Neuronal stem cell (in vitro differentiated cells): ENCODE measurements around the gene PRPF19.

ENCODE experiments used
- DNase-seq: peaks from one replicate; pipeline ENCODE4 v3.0.0-alpha.2; 2013; ENCODE audit warnings: low spot score
- H2AFZ ChIP-seq: one replicate; pipeline ENCODE4 v1.6.1; 2013; ENCODE audit warnings: mild to moderate bottlenecking, low read length, inconsistent platforms
- H2AK5ac ChIP-seq: 2 replicates; pipeline ENCODE4 v1.6.1; 2013; ENCODE audit warnings: low read depth, mild to moderate bottlenecking, inconsistent platforms, low read length, moderate library complexity, mixed read lengths
- H2BK120ac ChIP-seq: 2 replicates; pipeline ENCODE4 v1.6.1; 2013; ENCODE audit warnings: low read depth, mild to moderate bottlenecking, inconsistent platforms, low read length, moderate library complexity, mixed read lengths
- H2BK12ac ChIP-seq: one replicate; pipeline ENCODE4 v1.6.1; 2013; ENCODE audit warnings: low read length, inconsistent platforms
- H2BK15ac ChIP-seq: 2 replicates; pipeline ENCODE4 v1.6.1; 2013; ENCODE audit warnings: mild to moderate bottlenecking, low read length, inconsistent platforms, mixed read lengths
- H2BK5ac ChIP-seq: one replicate; pipeline ENCODE4 v1.6.1; 2013; ENCODE audit warnings: inconsistent platforms, mild to moderate bottlenecking, low read length, moderate library complexity
- H3K14ac ChIP-seq: one replicate; pipeline ENCODE4 v1.6.1; 2013; ENCODE audit warnings: low read length, inconsistent platforms
- H3K18ac ChIP-seq: 2 replicates; pipeline ENCODE4 v1.6.1; 2013; ENCODE audit warnings: low read length, inconsistent platforms
- H3K23ac ChIP-seq: 2 replicates; pipeline ENCODE4 v1.6.1; 2013; ENCODE audit warnings: low read depth, mild to moderate bottlenecking, mixed read lengths, low read length, inconsistent platforms; ENCODE audit not compliant: poor library complexity
- H3K27ac ChIP-seq: replicated peaks from 3 replicates; pipeline ENCODE4 v1.5.1; 2013; ENCODE audit warnings: low read length, inconsistent platforms
- H3K27me3 ChIP-seq, 3 experiments: 2 replicates each; pipeline ENCODE4 v1.6.1; 2013; ENCODE audit warnings: low read length in 3 of 3, mild to moderate bottlenecking in 2 of 3, inconsistent platforms in 1 of 3, low read depth in 1 of 3, mixed read lengths in 1 of 3, moderate library complexity in 1 of 3; ENCODE audit not compliant: control insufficient read depth in 3 of 3, insufficient read depth in 3 of 3
- H3K36me3 ChIP-seq, 2 donors: replicated peaks in 1 of 2; 2 replicates each; pipeline ENCODE4 v1.6.1; 2013; ENCODE audit warnings: low read length in 2 of 2; ENCODE audit not compliant: control insufficient read depth in 2 of 2, insufficient read depth in 2 of 2
- H3K4ac ChIP-seq: 2 replicates; pipeline ENCODE4 v1.6.1; 2013; ENCODE audit warnings: inconsistent platforms, mild to moderate bottlenecking, low read length, moderate library complexity
- H3K4me1 ChIP-seq, 2 donors: 1 replicate in 1 of 2; 2 replicates in 1 of 2; pipeline ENCODE4 v1.6.1; 2013; ENCODE audit warnings: low read length in 2 of 2, low read depth in 1 of 2; ENCODE audit not compliant: control insufficient read depth in 2 of 2, insufficient read depth in 1 of 2
- H3K4me2 ChIP-seq: one replicate; pipeline ENCODE4 v1.6.1; 2013; ENCODE audit warnings: mild to moderate bottlenecking, low read length, inconsistent platforms; ENCODE audit not compliant: insufficient read depth, poor library complexity, severe bottlenecking
- H3K4me3 ChIP-seq, 2 donors: 2 replicates each; pipeline ENCODE4 v1.5.1; 2013; ENCODE audit warnings: low read length in 2 of 2, mild to moderate bottlenecking in 2 of 2, inconsistent platforms in 1 of 2, moderate library complexity in 1 of 2
- H3K79me1 ChIP-seq: one replicate; pipeline ENCODE4 v1.6.1; 2013; ENCODE audit warnings: low read depth, mild to moderate bottlenecking, inconsistent platforms, low read length, moderate library complexity
- H3K9ac ChIP-seq: one replicate; pipeline ENCODE4 v1.6.1; 2013; ENCODE audit warnings: mild to moderate bottlenecking, low read depth, low read length, inconsistent platforms; ENCODE audit not compliant: poor library complexity
- H3K9me3 ChIP-seq, 2 donors: replicated peaks in 1 of 2; 2 replicates each; pipeline versions ENCODE3 to v1.6.1; 2013; ENCODE audit warnings: low read length in 2 of 2, mild to moderate bottlenecking in 2 of 2, inconsistent platforms in 1 of 2, low read depth in 1 of 2, mixed read lengths in 1 of 2, moderate library complexity in 1 of 2; ENCODE audit not compliant: control insufficient read depth in 2 of 2, insufficient read depth in 1 of 2
- H4K8ac ChIP-seq: one replicate; pipeline ENCODE4 v1.6.1; 2013; ENCODE audit warnings: low read depth, mild to moderate bottlenecking, inconsistent platforms, low read length, moderate library complexity
- H4K91ac ChIP-seq: one replicate; pipeline ENCODE4 v1.6.1; 2013; ENCODE audit warnings: low read length, low read depth, mild to moderate bottlenecking, inconsistent platforms; ENCODE audit not compliant: poor library complexity
- WGBS, 2 donors: extraction: QIAGEN DNeasy Blood & Tissue Kit; methylation state at CpG; one replicate each; pipeline ENCODE4 v1.1.7; 2013; ENCODE audit warnings: missing lambda C conversion rate in 2 of 2, mixed read lengths in 1 of 2; ENCODE audit not compliant: insufficient read length in 2 of 2, insufficient replicate concordance in 1 of 2; ENCODE audit errors: extremely low coverage in 2 of 2; 5-methylcytosine and 5-hydroxymethylcytosine counted together

Gene PRPF19

GRCh38 chr11:60918251-60918938 lies 12.0 kb upstream of the PRPF19 start:
- Histone ChIP-seq H2BK15ac (no peak overlapping the region), H3K27ac (no peak overlapping the region), H2BK120ac (no peak overlapping the region), H3K9ac (no peak overlapping the region), H4K8ac (no peak overlapping the region), H3K23ac (no peak overlapping the region), H2AK5ac (no peak overlapping the region), H3K79me1 (peaks cover 9% of the 10 kb centered on the region), H2AFZ (no peak overlapping the region), H3K4ac (no peak overlapping the region), H4K91ac (no peak overlapping the region), H3K4me1 (peaks cover 8% of the 10 kb centered on the region in 2 donors), H3K4me2 (no peak overlapping the region), H3K14ac (no peak overlapping the region), H3K4me3 (no peak overlapping the region), H3K9me3 (no peaks in the 10 kb centered on the region), H3K27me3 (no peaks in the 10 kb centered on the region), H2BK12ac (no peak overlapping the region), H2BK5ac (no peak overlapping the region), H3K18ac (no peak overlapping the region), H3K36me3 (peaks cover 32 to 74% of the 10 kb centered on the region in 2 donors)
- DNase-seq = no peak
- no CpG with 5 or more reads among the region's 4 CpGs for WGBS, 2 donors

GRCh38 chr11:60917267-60917666 lies 10.9 kb upstream of the PRPF19 start:
- WGBS, 2 donors = no CpG with 5 or more reads among the region's 1 CpG
- H2BK15ac ChIP-seq = no peak overlapping the region
- H3K4me1 ChIP-seq = peaks cover 19% of the 10 kb centered on the region in 2 donors
- H3K4me3 ChIP-seq = no peak overlapping the region
- H4K8ac ChIP-seq = no peak overlapping the region
- H3K79me1 ChIP-seq = peaks cover 9% of the 10 kb centered on the region
- H3K27me3 ChIP-seq = no peaks in the 10 kb centered on the region
- H2AFZ ChIP-seq = no peak overlapping the region
- H3K4ac ChIP-seq = no peak overlapping the region
- H2BK120ac ChIP-seq = no peak overlapping the region
- DNase-seq = no peak
- H2AK5ac ChIP-seq = no peak overlapping the region
- H2BK5ac ChIP-seq = no peak overlapping the region
- no peak overlapping the region for H2BK12ac ChIP-seq
- H3K27ac ChIP-seq = no peak overlapping the region
- H3K9me3 ChIP-seq = no peaks in the 10 kb centered on the region
- no peak overlapping the region for H3K23ac ChIP-seq
- no peak overlapping the region for H3K14ac ChIP-seq
- no peak overlapping the region for H4K91ac ChIP-seq
- H3K18ac ChIP-seq = no peak overlapping the region
- no peak overlapping the region for H3K4me2 ChIP-seq
- H3K9ac ChIP-seq = no peak overlapping the region
- peaks cover 25 to 64% of the 10 kb centered on the region in 2 donors for H3K36me3 ChIP-seq

- H2AFZ ChIP-seq = no peak overlapping the region
- no peak overlapping the region for H2BK12ac ChIP-seq
- no peak overlapping the region for H3K14ac ChIP-seq
- no peak overlapping the region for H3K27ac ChIP-seq
- no peak overlapping the region for H3K18ac ChIP-seq
- H3K9me3 ChIP-seq = no peaks in the 10 kb centered on the region
- H3K4me1 ChIP-seq = peaks cover 21 to 22% of the 10 kb centered on the region in 2 donors
- peaks cover 9% of the 10 kb centered on the region for H3K79me1 ChIP-seq
- H3K23ac ChIP-seq = no peak overlapping the region
- H3K4me2 ChIP-seq = no peak overlapping the region
- H2BK5ac ChIP-seq = no peak overlapping the region
- DNase-seq = no peak
- no peak overlapping the region for H3K4me3 ChIP-seq
- no CpG with 5 or more reads among the region's 3 CpGs for WGBS, 2 donors
- peak overlapping the region; percentile 1 for H2AK5ac ChIP-seq
- peaks cover 22 to 59% of the 10 kb centered on the region in 2 donors for H3K36me3 ChIP-seq
- H3K4ac ChIP-seq = no peak overlapping the region
- no peak overlapping the region for H4K8ac ChIP-seq
- no peak overlapping the region for H2BK120ac ChIP-seq
- no peak overlapping the region for H2BK15ac ChIP-seq
- H3K9ac ChIP-seq = no peak overlapping the region
- no peaks in the 10 kb centered on the region for H3K27me3 ChIP-seq
- H4K91ac ChIP-seq = no peak overlapping the region
These were observed 10.4 kb upstream of the PRPF19 start for GRCh38 chr11:60916669-60917206.

GRCh38 chr11:60915248-60915914 lies 9.0 kb upstream of the PRPF19 start:
- WGBS, 2 donors = no CpG with 5 or more reads among the region's 17 CpGs
- Histone ChIP-seq H3K9ac (peak overlapping the region; percentile 79), H3K4me2 (peak overlapping the region; percentile 91), H2AK5ac (peak overlapping the region; percentile 91), H4K8ac (peak overlapping the region; percentile 4), H3K4me1 (peaks cover 21 to 22% of the 10 kb centered on the region in 2 donors), H2BK15ac (peak overlapping the region; percentile 30), H3K23ac (peak overlapping the region; percentile 14), H3K14ac (no peak overlapping the region), H4K91ac (no peak overlapping the region), H2BK12ac (peak overlapping the region; percentile 65), H2BK120ac (peak overlapping the region; percentile 20), H3K4me3 (peak overlapping the region; percentile 38 to 82), H3K4ac (no peak overlapping the region), H3K36me3 (peaks cover 10 to 45% of the 10 kb centered on the region in 2 donors), H2BK5ac (no peak overlapping the region), H3K79me1 (peaks cover 9% of the 10 kb centered on the region), H3K27me3 (no peaks in the 10 kb centered on the region), H2AFZ (peak overlapping the region; percentile 97), H3K27ac (peak overlapping the region; percentile 99), H3K18ac (peak overlapping the region; percentile 91), H3K9me3 (no peaks in the 10 kb centered on the region)
- peak; percentile 77 for DNase-seq
